WERI-Rb-1 (cell line): ENCODE measurements around the gene CCDC175.

Source experiments
- DNase-seq: peaks from one replicate; pipeline ENCODE4 v3.0.0-alpha.2; 2020
- H3K27ac ChIP-seq: fragments of 250-450 bp; sonication (Bioruptor Pico); 2 replicates; pipeline ENCODE4 v1.5.1; 2020; ENCODE audit warnings: mild to moderate bottlenecking, moderate library complexity
- H3K27me3 ChIP-seq: fragments of 250-450 bp; sonication (Bioruptor Pico); 2 replicates; pipeline ENCODE4 v1.5.1; 2021; ENCODE audit warnings: mild to moderate bottlenecking, low read depth, moderate library complexity; ENCODE audit not compliant: insufficient read depth, severe bottlenecking
- H3K36me3 ChIP-seq: fragments of 250-450 bp; sonication (Bioruptor Pico); 2 replicates; pipeline ENCODE4 v1.5.1; 2020; ENCODE audit warnings: mild to moderate bottlenecking, moderate library complexity
- H3K4me3 ChIP-seq: 2 replicates; pipeline ENCODE4 v1.5.1; 2011; ENCODE audit warnings: low read depth, mild to moderate bottlenecking, control low read depth, low read length
- H3K9me3 ChIP-seq: fragments of 250-450 bp; sonication (Bioruptor Pico); 2 replicates; pipeline ENCODE4 v1.5.1; 2021; ENCODE audit warnings: mild to moderate bottlenecking, moderate library complexity; ENCODE audit not compliant: severe bottlenecking
- TF ChIP-seq, protein P1 (sequence below): IDR thresholded peaks from 2 replicates; pipeline ENCODE4 v1.5.1; 2011; ENCODE audit warnings: low read depth, mild to moderate bottlenecking, control low read depth, inconsistent platforms, low read length

Gene CCDC175

DNA sequence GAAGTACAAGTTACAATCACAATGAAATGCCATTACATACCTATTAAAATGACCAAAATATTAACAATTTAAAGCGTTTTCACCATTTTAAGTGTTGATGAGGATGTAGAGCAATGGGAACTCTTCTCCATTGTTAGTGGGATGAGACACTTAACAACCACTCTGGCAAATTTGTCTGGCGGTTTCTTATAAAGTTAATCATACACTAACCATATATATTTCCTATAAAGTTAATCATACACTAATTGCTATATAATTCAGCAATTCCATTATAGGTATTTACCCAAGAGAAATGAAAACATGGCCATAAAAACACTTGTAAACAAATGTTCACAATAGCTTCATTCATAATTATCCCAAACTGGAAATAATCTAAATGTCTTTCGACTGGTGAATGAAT, 56.4 kb downstream of the CCDC175 start:
- H3K36me3 ChIP-seq = no peaks in the 10 kb centered on the region
- TF ChIP-seq, protein P1, sequence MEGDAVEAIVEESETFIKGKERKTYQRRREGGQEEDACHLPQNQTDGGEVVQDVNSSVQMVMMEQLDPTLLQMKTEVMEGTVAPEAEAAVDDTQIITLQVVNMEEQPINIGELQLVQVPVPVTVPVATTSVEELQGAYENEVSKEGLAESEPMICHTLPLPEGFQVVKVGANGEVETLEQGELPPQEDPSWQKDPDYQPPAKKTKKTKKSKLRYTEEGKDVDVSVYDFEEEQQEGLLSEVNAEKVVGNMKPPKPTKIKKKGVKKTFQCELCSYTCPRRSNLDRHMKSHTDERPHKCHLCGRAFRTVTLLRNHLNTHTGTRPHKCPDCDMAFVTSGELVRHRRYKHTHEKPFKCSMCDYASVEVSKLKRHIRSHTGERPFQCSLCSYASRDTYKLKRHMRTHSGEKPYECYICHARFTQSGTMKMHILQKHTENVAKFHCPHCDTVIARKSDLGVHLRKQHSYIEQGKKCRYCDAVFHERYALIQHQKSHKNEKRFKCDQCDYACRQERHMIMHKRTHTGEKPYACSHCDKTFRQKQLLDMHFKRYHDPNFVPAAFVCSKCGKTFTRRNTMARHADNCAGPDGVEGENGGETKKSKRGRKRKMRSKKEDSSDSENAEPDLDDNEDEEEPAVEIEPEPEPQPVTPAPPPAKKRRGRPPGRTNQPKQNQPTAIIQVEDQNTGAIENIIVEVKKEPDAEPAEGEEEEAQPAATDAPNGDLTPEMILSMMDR = no peak
- H3K27ac ChIP-seq = no peak overlapping the region
- no peaks in the 10 kb centered on the region for H3K27me3 ChIP-seq
- H3K9me3 ChIP-seq = no peaks in the 10 kb centered on the region
- no peak for DNase-seq
- H3K4me3 ChIP-seq = no peak overlapping the region

DNA sequence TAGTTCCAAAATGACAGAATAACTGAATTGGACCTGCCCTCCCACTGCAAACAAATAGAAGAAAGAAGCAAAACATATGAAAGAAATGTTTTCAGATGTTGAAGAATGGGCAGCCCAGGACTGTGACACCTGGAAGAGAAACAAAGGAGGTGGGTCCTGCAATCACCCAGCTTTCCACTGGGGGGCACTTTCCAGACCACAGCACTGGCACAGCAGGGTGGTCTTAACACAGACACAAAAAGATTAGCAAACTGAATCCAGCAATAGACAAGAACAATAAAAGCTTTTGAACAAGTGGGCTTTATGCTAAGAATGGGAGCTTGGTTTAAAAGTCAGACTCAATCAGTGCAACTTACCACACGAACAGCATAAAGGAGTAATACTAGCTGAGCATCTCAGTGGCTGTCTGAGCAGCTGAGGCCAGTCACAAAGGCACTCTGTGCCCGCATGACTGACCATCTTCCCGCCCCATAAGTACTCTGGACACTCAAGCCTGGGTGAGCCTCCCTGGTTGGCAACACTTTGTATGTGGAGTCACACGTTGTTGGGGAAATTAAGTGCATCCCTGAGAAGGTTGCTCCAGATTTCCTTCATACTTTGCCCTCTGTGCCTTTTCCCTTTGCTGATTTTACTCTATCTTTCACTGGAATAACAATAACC, 64.6 kb downstream of the CCDC175 start:
- Histone ChIP-seq H3K27me3 (no peaks in the 10 kb centered on the region), H3K27ac (no peak overlapping the region), H3K4me3 (no peak overlapping the region), H3K36me3 (no peaks in the 10 kb centered on the region), H3K9me3 (no peaks in the 10 kb centered on the region)
- peak; percentile 57 for DNase-seq
- TF ChIP-seq, protein P1 = peak; percentile 75

GRCh38 chr14:59510966-59511365, 65.6 kb downstream of the CCDC175 start:
- no peak for DNase-seq
- TF ChIP-seq, protein P1 = no peak
- H3K9me3 ChIP-seq = no peaks in the 10 kb centered on the region

GRCh38 chr14:59510001-59510400, 66.6 kb downstream of the CCDC175 start:
- Histone ChIP-seq H3K4me3 (no peak overlapping the region), H3K36me3 (no peaks in the 10 kb centered on the region), H3K9me3 (no peaks in the 10 kb centered on the region), H3K27me3 (no peaks in the 10 kb centered on the region), H3K27ac (no peak overlapping the region)
- DNase-seq = no peak
- TF ChIP-seq, protein P1 = no peak

More at GRCh38 chr14:59510966-59511365, 65.6 kb downstream of the CCDC175 start:
- Histone ChIP-seq H3K27me3 (no peaks in the 10 kb centered on the region), H3K27ac (no peak overlapping the region), H3K36me3 (no peaks in the 10 kb centered on the region), H3K4me3 (no peak overlapping the region)

- Histone ChIP-seq H3K9me3 (no peaks in the 10 kb centered on the region), H3K36me3 (peaks cover under 1% of the 10 kb centered on the region; the same call in 1 of the 2 replicates), H3K4me3 (no peak overlapping the region), H3K27ac (no peak overlapping the region), H3K27me3 (no peaks in the 10 kb centered on the region)
- DNase-seq = no peak
- TF ChIP-seq, protein P1 = no peak
Observed at GRCh38 chr14:59509101-59509500, 67.5 kb downstream of the CCDC175 start.

DNA sequence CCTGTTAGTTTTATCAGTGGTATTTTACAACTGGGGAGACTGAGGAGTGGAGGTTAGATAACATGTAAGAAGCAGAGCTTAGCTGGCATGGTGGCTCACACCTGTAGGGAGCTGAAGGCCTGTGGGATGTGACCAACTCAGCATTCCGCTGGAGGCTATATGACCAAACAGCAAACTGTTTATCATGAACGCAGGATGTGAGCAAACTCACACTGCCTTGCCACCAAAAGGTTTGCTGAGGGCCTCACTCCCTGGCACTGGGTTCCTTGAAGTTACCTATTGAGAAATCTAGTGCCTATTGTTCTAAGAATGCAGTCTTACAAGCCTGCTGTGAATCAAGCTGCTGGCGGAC, 68.9 kb downstream of the CCDC175 start:
- no peak for DNase-seq
- Histone ChIP-seq H3K27me3 (no peaks in the 10 kb centered on the region), H3K36me3 (peaks cover 4% of the 10 kb centered on the region; the same call in 1 of the 2 replicates), H3K9me3 (no peaks in the 10 kb centered on the region), H3K27ac (no peak overlapping the region), H3K4me3 (no peak overlapping the region)
- TF ChIP-seq, protein P1 = no peak
